T-helper 2 cell (primary cell): ENCODE results near the gene GRAP2.

ENCODE experiments used
- DNase-seq, 5 experiments: peaks; one replicate each; pipeline versions ENCODE4 v3.0.0 to v3.0.0-alpha.2; 2012 to 2022

Gene GRAP2

GRCh38 chr22:39995393-39996252 is 94.7 kb downstream of the GRAP2 start:
- no peak for DNase-seq

- DNase-seq, result no peak
These were observed 95.8 kb downstream of the GRAP2 start for GRCh38 chr22:39996732-39997131.

- DNase-seq, result no peak
These were observed 96.5 kb downstream of the GRAP2 start for GRCh38 chr22:39997421-39997820.

- DNase-seq, result no peak
These were observed 97.2 kb downstream of the GRAP2 start for GRCh38 chr22:39997939-39998726.

GRCh38 chr22:39999144-39999757 is 98.4 kb downstream of the GRAP2 start:
- DNase-seq, result peak in 1 of 5 experiments; percentile 20

- no peak for DNase-seq
These were observed 99.3 kb downstream of the GRAP2 start for GRCh38 chr22:40000171-40000570.

- no peak for DNase-seq
These were observed 100.2 kb downstream of the GRAP2 start for GRCh38 chr22:40001106-40001505.

GRCh38 chr22:40001800-40002577 is 101.1 kb downstream of the GRAP2 start:
- DNase-seq, result no peak

- no peak for DNase-seq
These were observed 102.2 kb downstream of the GRAP2 start for GRCh38 chr22:40002935-40003715.

- DNase-seq, result no peak
These were observed 104.0 kb downstream of the GRAP2 start for GRCh38 chr22:40004836-40005235.

- DNase-seq, result no peak
These were observed 105.8 kb downstream of the GRAP2 start for GRCh38 chr22:40006641-40007040.

GRCh38 chr22:40007853-40008710 is 107.2 kb downstream of the GRAP2 start:
- DNase-seq, result no peak

- DNase-seq, result no peak
These were observed 107.9 kb downstream of the GRAP2 start for GRCh38 chr22:40008726-40009291.

GRCh38 chr22:40009292-40009774 is 108.4 kb downstream of the GRAP2 start:
- no peak for DNase-seq

- DNase-seq, result peak in 1 of 5 experiments; percentile 53
These were observed 109.2 kb downstream of the GRAP2 start for GRCh38 chr22:40009951-40010671.

GRCh38 chr22:40010746-40011145 is 109.9 kb downstream of the GRAP2 start:
- no peak for DNase-seq

GRCh38 chr22:40014667-40015248 is 113.9 kb downstream of the GRAP2 start:
- no peak for DNase-seq

- no peak for DNase-seq
These were observed 114.6 kb downstream of the GRAP2 start for GRCh38 chr22:40015358-40015976.

GRCh38 chr22:40018051-40018450 is 117.2 kb downstream of the GRAP2 start:
- no peak for DNase-seq
